ENCODE measurements around the gene PREX1.

GRCh38 chr20:48737434-48738093, 90.2 kb downstream of the PREX1 start:
- TF ChIP-seq POLR2AphosphoS5 (IDR thresholded peaks at IDR 0.05) (no peak), CTCF (IDR thresholded peaks at IDR 0.05) (no peak), POLR2A (IDR thresholded peaks at IDR 0.05) (no peak)
